Smooth muscle cell (in vitro differentiated cells): ENCODE data around the gene ZNF92. TPM values are rescaled to one million over a fixed set of nuclear protein-coding genes. Genes with fewer than 3 reads are reported as not detected.
"Not testable (repeated sequence)": the region's sequence is repeated elsewhere in the genome, so short reads cannot be mapped to it uniquely, and the experiment has no call there.

Source experiments
- DNase-seq: peaks from one replicate; lab custom pipeline; 2025; ENCODE audit not compliant: unreplicated experiment; lab: John Stamatoyannopoulos, UW
- H2AFZ ChIP-seq: fragments of 200-600 bp; sonication (generic); 2 replicates; pipeline ENCODE4 v1.6.0; 2016; ENCODE audit warnings: antibody characterized with exemption, low read depth, mild to moderate bottlenecking
- H3F3A ChIP-seq: fragments of 200-600 bp; sonication (generic); 2 replicates; pipeline ENCODE4 v1.6.0; 2017; ENCODE audit warnings: antibody characterized with exemption, low read depth
- H3K27ac ChIP-seq: fragments of 200-600 bp; sonication (generic); 2 replicates; pipeline ENCODE4 v1.5.1; 2016; ENCODE audit warnings: low read depth, mild to moderate bottlenecking
- H3K27me3 ChIP-seq: fragments of 200-600 bp; sonication (generic); 2 replicates; pipeline ENCODE4 v1.6.1; 2016; ENCODE audit warnings: low read depth, mild to moderate bottlenecking
- H3K36me3 ChIP-seq: fragments of 200-600 bp; sonication (generic); 2 replicates; pipeline ENCODE4 v1.5.1; 2016; ENCODE audit warnings: low read depth
- H3K4me1 ChIP-seq: fragments of 200-600 bp; sonication (generic); 2 replicates; pipeline ENCODE4 v1.5.1; 2016; ENCODE audit warnings: low read depth
- H3K4me2 ChIP-seq: fragments of 200-600 bp; sonication (generic); 2 replicates; pipeline ENCODE4 v1.6.0; 2016; ENCODE audit warnings: mild to moderate bottlenecking
- H3K4me3 ChIP-seq: fragments of 200-600 bp; sonication (generic); 2 replicates; pipeline ENCODE4 v1.5.1; 2016; ENCODE audit warnings: mild to moderate bottlenecking
- H3K79me2 ChIP-seq: fragments of 200-600 bp; sonication (generic); 2 replicates; pipeline ENCODE4 v1.6.0; 2016; ENCODE audit warnings: low read depth, mild to moderate bottlenecking
- H3K9ac ChIP-seq: fragments of 200-600 bp; sonication (generic); 2 replicates; pipeline ENCODE4 v1.6.0; 2016; ENCODE audit warnings: low read depth
- H3K9me3 ChIP-seq: fragments of 200-600 bp; sonication (generic); replicated peaks from 2 replicates; pipeline ENCODE4 v1.5.1; 2016; ENCODE audit warnings: low read depth
- H4K20me1 ChIP-seq: fragments of 200-600 bp; sonication (generic); 2 replicates; pipeline ENCODE4 v1.6.0; 2016; ENCODE audit warnings: low read depth
- CTCF ChIP-seq: fragments of 200-600 bp; sonication (generic); IDR thresholded peaks from 2 replicates; pipeline ENCODE4 v1.5.1; 2017; ENCODE audit warnings: borderline replicate concordance, mild to moderate bottlenecking, antibody characterized with exemption; ENCODE audit not compliant: insufficient read depth, poor library complexity, severe bottlenecking
- WGBS: methylation state at CpG from one replicate; pipeline ENCODE4 v1.1.7; 2016; ENCODE audit warnings: low lambda C conversion rate; 5-methylcytosine and 5-hydroxymethylcytosine counted together
- polyA plus RNA-seq: library from polyadenylated mRNA; unstranded; fragments of >200 nt; fragmentation: Nextera tagmentation; extraction: Ambion mirVana; gene quantifications from 2 replicates; pipeline ENCODE4 v1.2.1, GENCODE V29; 2016
- total RNA-seq: library from RNA; depleted of rRNA; stranded (reverse); fragments of >200 nt; gene quantifications from 2 replicates; pipeline ENCODE4 v1.2.3, GENCODE V29; 2014

The ZNF92 gene
- total and polyA plus RNA-seq, 2 experiments from 2014 or later, result 2.3 to 14.3 TPM

GRCh38 chr7:65404020-65404419, 30.4 kb downstream of the ZNF92 start:
- no peaks in the 10 kb centered on the region for H3K4me1 ChIP-seq
- H3K27ac ChIP-seq, result no peak overlapping the region
- H3K79me2 ChIP-seq, result no peaks in the 10 kb centered on the region
- H3K36me3 ChIP-seq, result peaks cover 17% of the 10 kb centered on the region
- H2AFZ ChIP-seq, result no peak overlapping the region
- H3F3A ChIP-seq, result no peaks in the 10 kb centered on the region
- no peak for DNase-seq
- H4K20me1 ChIP-seq, result no peaks in the 10 kb centered on the region
- no peak overlapping the region for H3K4me3 ChIP-seq
- 100% methylated on average over 1 of the region's 1 CpG for WGBS
- TF ChIP-seq CTCF, result no peak
- H3K27me3 ChIP-seq, result no peaks in the 10 kb centered on the region
- H3K4me2 ChIP-seq, result no peak overlapping the region
- no peak overlapping the region for H3K9ac ChIP-seq
- peaks cover 6% of the 10 kb centered on the region for H3K9me3 ChIP-seq

- H3K4me1 ChIP-seq, H3K9ac ChIP-seq, H3K4me3 ChIP-seq, H3F3A ChIP-seq, H3K79me2 ChIP-seq, H3K36me3 ChIP-seq, H4K20me1 ChIP-seq, H3K27ac ChIP-seq, H3K27me3 ChIP-seq, H3K9me3 ChIP-seq, H2AFZ ChIP-seq, DNase-seq, H3K4me2 ChIP-seq: not testable (repeated sequence)
- WGBS, result 100% methylated on average over 2 of the region's 2 CpGs
Observed at GRCh38 chr7:65406706-65407105, 33.1 kb downstream of the ZNF92 start.

- TF ChIP-seq CTCF, result no peak
- WGBS, result 88% methylated on average over 3 of the region's 3 CpGs
- no peak overlapping the region for H3K4me3 ChIP-seq
Observed at GRCh38 chr7:65409363-65409762, 35.7 kb downstream of the ZNF92 start.

GRCh38 chr7:65411249-65411648, 37.6 kb downstream of the ZNF92 start:
- DNase-seq, result no peak
- no peak overlapping the region for H3K4me2 ChIP-seq
- no peaks in the 10 kb centered on the region for H3K79me2 ChIP-seq
- H3K9me3 ChIP-seq, result no peaks in the 10 kb centered on the region
- no peak overlapping the region for H3K9ac ChIP-seq
- H3K27ac ChIP-seq, result no peak overlapping the region
- no peak overlapping the region for H3K4me3 ChIP-seq
- no peak overlapping the region for H2AFZ ChIP-seq
- H3F3A ChIP-seq, result no peaks in the 10 kb centered on the region
- H3K4me1 ChIP-seq, result no peaks in the 10 kb centered on the region
- H3K27me3 ChIP-seq, result no peaks in the 10 kb centered on the region
- no peaks in the 10 kb centered on the region for H3K36me3 ChIP-seq
- no peaks in the 10 kb centered on the region for H4K20me1 ChIP-seq
- TF ChIP-seq CTCF, result no peak

More at GRCh38 chr7:65409363-65409762, 35.7 kb downstream of the ZNF92 start:
- H3K27ac ChIP-seq, result no peak overlapping the region
- no peak overlapping the region for H3K4me2 ChIP-seq
- H2AFZ ChIP-seq, result no peak overlapping the region
- no peak for DNase-seq
- H3K36me3 ChIP-seq, result no peaks in the 10 kb centered on the region
- H3F3A ChIP-seq, result no peaks in the 10 kb centered on the region
- H3K4me1 ChIP-seq, result no peaks in the 10 kb centered on the region
- no peaks in the 10 kb centered on the region for H3K9me3 ChIP-seq
- no peaks in the 10 kb centered on the region for H3K27me3 ChIP-seq
- H4K20me1 ChIP-seq, result no peaks in the 10 kb centered on the region
- no peaks in the 10 kb centered on the region for H3K79me2 ChIP-seq
- no peak overlapping the region for H3K9ac ChIP-seq
